ENCODE measurements around the gene DEPDC5. TPM values are rescaled to one million over a fixed set of nuclear protein-coding genes. Genes with fewer than 3 reads are reported as not detected.

Gene DEPDC5
- total RNA-seq, 2 donors from 2014 or later: 10.9 to 37.5 TPM

DNA sequence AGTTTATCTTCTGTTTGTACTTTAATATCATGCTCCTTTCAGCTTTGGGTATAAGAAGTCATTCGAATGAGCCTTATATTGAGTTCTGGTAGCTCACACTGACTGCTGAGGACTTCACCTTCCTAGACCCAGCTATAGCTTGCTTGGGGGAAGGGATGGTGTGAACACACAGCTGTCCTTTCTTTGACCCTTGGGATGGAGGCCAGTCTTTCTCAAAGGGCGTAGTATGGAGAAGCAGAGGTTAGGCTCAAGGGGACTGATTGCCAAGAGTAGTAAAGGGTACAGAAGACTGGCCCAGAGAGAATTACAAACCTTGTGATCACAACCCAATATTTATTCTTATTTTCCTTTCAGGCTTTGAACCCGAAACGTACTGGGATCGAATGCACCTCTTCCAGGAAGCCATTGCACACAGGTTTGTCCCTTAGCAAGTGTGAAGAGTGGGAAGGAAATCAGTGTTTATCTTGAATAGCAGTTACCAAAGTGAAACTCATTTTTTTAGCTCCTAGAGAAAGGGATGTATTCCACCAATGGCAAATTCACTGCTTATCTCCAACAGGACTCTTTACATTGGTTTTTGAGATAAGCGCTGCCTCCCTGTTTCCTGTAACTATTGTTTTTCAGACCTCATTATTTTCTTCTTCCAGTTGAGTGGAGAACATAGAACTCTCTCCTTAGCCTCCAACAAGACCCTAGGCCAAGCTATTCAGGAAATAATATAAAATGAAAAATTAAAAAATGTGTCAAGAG is 147.7 kb downstream of the DEPDC5 start:
- Histone ChIP-seq H3K36me3 (no peaks in the 10 kb centered on the region), H3K27me3 (replicated peaks; ENCODE audit: insufficient read depth) (no peaks in the 10 kb centered on the region), H3K4me3 (no peak overlapping the region), H3K4me1 (replicated peaks) (no peaks in the 10 kb centered on the region), H3K27ac (no peak overlapping the region), H3K9me3 (no peaks in the 10 kb centered on the region)
- intact Hi-C loops (cut with DNase I): no loop called here
- WGBS: 90% methylated on average over 6 of the region's 6 CpGs
- TF ChIP-seq POLR2AphosphoS5 (IDR thresholded peaks at IDR 0.05) (no peak), POLR2A (IDR thresholded peaks at IDR 0.05) (no peak)
- TF ChIP-seq, protein P1, sequence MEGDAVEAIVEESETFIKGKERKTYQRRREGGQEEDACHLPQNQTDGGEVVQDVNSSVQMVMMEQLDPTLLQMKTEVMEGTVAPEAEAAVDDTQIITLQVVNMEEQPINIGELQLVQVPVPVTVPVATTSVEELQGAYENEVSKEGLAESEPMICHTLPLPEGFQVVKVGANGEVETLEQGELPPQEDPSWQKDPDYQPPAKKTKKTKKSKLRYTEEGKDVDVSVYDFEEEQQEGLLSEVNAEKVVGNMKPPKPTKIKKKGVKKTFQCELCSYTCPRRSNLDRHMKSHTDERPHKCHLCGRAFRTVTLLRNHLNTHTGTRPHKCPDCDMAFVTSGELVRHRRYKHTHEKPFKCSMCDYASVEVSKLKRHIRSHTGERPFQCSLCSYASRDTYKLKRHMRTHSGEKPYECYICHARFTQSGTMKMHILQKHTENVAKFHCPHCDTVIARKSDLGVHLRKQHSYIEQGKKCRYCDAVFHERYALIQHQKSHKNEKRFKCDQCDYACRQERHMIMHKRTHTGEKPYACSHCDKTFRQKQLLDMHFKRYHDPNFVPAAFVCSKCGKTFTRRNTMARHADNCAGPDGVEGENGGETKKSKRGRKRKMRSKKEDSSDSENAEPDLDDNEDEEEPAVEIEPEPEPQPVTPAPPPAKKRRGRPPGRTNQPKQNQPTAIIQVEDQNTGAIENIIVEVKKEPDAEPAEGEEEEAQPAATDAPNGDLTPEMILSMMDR (IDR thresholded peaks at IDR 0.05): no peak
- DNase-seq (ENCODE audit: low spot score): no peak

GRCh38 chr22:31904651-31905050 is 150.8 kb downstream of the DEPDC5 start:
- no peak for DNase-seq (ENCODE audit: low spot score)
- H3K9me3 ChIP-seq: no peaks in the 10 kb centered on the region
- H3K27ac ChIP-seq: no peak overlapping the region
- TF ChIP-seq POLR2AphosphoS5 (IDR thresholded peaks at IDR 0.05) (no peak), POLR2A (IDR thresholded peaks at IDR 0.05) (no peak)
- TF ChIP-seq, protein P1 (IDR thresholded peaks at IDR 0.05): no peak
- intact Hi-C loops (cut with DNase I): no loop called here
- no peaks in the 10 kb centered on the region for H3K27me3 ChIP-seq (replicated peaks; ENCODE audit: insufficient read depth)
- no peaks in the 10 kb centered on the region for H3K36me3 ChIP-seq
- no peaks in the 10 kb centered on the region for H3K4me1 ChIP-seq (replicated peaks)
- 96% methylated on average over 3 of the region's 3 CpGs for WGBS
- no peak overlapping the region for H3K4me3 ChIP-seq

GRCh38 chr22:31905356-31905755 is 151.5 kb downstream of the DEPDC5 start:
- H3K4me3 ChIP-seq: no peak overlapping the region
- no peak overlapping the region for H3K27ac ChIP-seq
- TF ChIP-seq, protein P1 (IDR thresholded peaks at IDR 0.05): no peak
- TF ChIP-seq POLR2A (IDR thresholded peaks at IDR 0.05) (no peak), POLR2AphosphoS5 (IDR thresholded peaks at IDR 0.05) (no peak)
- 79% methylated on average over 10 of the region's 10 CpGs for WGBS
- H3K4me1 ChIP-seq (replicated peaks): no peaks in the 10 kb centered on the region
- no peaks in the 10 kb centered on the region for H3K36me3 ChIP-seq
- intact Hi-C loops (cut with DNase I): no loop called here
- no peaks in the 10 kb centered on the region for H3K9me3 ChIP-seq
- no peaks in the 10 kb centered on the region for H3K27me3 ChIP-seq (replicated peaks; ENCODE audit: insufficient read depth)
- DNase-seq (ENCODE audit: low spot score): no peak

DNA sequence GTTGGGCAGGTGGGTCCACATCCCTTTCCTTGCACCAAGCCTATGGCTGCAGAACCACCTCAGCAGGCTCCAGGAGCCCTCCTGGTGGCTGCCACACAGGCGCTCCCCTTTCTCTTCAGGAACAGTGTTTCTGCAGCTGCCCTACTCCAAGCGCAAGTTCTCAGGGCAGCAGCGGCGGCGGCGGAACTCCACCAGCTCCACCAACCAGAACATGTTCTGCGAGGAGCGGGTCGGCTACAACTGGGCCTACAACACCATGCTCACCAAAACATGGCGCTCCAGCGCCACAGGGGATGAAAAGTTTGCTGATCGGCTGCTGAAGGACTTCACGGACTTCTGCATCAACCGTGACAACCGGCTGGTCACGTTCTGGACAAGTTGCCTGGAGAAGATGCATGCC is 152.3 kb downstream of the DEPDC5 start:
- no peak overlapping the region for H3K27ac ChIP-seq
- TF ChIP-seq POLR2A (IDR thresholded peaks at IDR 0.05) (no peak), POLR2AphosphoS5 (IDR thresholded peaks at IDR 0.05) (no peak)
- TF ChIP-seq, protein P1 (IDR thresholded peaks at IDR 0.05): no peak
- WGBS: 93% methylated on average over 16 of the region's 16 CpGs
- DNase-seq (ENCODE audit: low spot score): no peak
- no peaks in the 10 kb centered on the region for H3K27me3 ChIP-seq (replicated peaks; ENCODE audit: insufficient read depth)
- intact Hi-C loops (cut with DNase I): no loop called here
- H3K4me3 ChIP-seq: no peak overlapping the region
- no peaks in the 10 kb centered on the region for H3K36me3 ChIP-seq
- no peaks in the 10 kb centered on the region for H3K4me1 ChIP-seq (replicated peaks)
- no peaks in the 10 kb centered on the region for H3K9me3 ChIP-seq

DNA sequence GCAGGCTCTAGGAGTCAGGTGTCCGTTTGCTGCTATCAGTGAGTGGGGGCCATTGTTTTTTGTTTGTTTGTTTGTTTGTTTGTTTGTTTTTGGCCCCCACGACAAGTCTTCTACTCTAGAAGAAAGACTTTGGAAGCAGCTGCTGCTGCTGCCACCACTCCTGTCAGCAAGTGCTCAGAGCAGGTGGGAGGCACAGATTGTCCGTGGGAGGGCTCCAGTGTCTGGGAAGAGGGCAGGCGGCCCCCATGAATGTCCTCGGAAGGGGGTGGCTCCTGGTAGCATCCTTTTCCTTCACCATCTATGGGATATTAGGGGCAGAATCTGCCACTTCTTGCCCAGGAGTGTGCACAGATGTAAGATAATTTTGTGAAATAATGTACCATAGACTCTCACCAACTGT is 152.8 kb downstream of the DEPDC5 start:
- H3K9me3 ChIP-seq: no peaks in the 10 kb centered on the region
- TF ChIP-seq, protein P1 (IDR thresholded peaks at IDR 0.05): no peak
- TF ChIP-seq POLR2AphosphoS5 (IDR thresholded peaks at IDR 0.05) (no peak), POLR2A (IDR thresholded peaks at IDR 0.05) (no peak)
- no peak for DNase-seq (ENCODE audit: low spot score)
- no peaks in the 10 kb centered on the region for H3K36me3 ChIP-seq
- intact Hi-C loops (cut with DNase I): no loop called here
- WGBS: 84% methylated on average over 5 of the region's 5 CpGs
- H3K27ac ChIP-seq: no peak overlapping the region
- no peaks in the 10 kb centered on the region for H3K27me3 ChIP-seq (replicated peaks; ENCODE audit: insufficient read depth)
- H3K4me3 ChIP-seq: no peak overlapping the region
- no peaks in the 10 kb centered on the region for H3K4me1 ChIP-seq (replicated peaks)
